Measurements from ENCODE around the gene PRR5.

DNA sequence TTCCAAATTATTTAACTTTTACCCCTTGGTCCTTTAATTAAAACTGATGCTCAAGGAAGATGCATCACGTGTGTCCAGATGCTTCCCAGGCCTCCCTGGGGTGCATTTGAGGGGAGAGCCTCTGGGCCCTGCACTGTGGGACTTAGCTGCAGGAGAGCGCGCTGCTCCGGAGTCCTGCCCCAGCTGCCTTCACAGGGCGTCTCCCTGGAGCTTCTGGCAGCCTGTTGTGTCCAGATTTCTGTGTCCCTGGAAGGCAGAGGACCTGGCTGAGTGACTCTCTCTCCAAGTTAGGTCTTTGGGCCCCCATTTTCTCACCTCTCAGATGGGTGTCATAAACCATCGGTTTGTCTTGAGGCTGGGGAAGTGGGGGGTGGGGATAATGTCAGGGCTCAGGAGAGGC is 53.4 kb downstream of the PRR5 start:
- TF ChIP-seq CTCF (IDR thresholded peaks at IDR 0.05): no peak
- TF ChIP-seq EZH2 (IDR thresholded peaks at IDR 0.05; ENCODE audit: borderline replicate concordance, insufficient read depth, low read depth, low read length, poor library complexity, severe bottlenecking): no peak

Data from B cell (primary cell).